GM19240 (cell line): ENCODE results near the gene ABCC10.
"Not testable (repeated sequence)": the region's sequence is repeated elsewhere in the genome, so short reads cannot be mapped to it uniquely, and the experiment has no call there.

Experiments used
- DNase-seq: peaks from one replicate; pipeline ENCODE4 v3.0.0; 2011; ENCODE audit warnings: low spot score; ENCODE audit not compliant: insufficient read length

Gene ABCC10

GRCh38 chr6:43442935-43443334 lies 15.6 kb downstream of the ABCC10 start:
- DNase-seq, result no peak

GRCh38 chr6:43444036-43444435 lies 16.7 kb downstream of the ABCC10 start:
- DNase-seq, result no peak

- no peak for DNase-seq
These were observed 17.2 kb downstream of the ABCC10 start for GRCh38 chr6:43444582-43444981.

- no peak for DNase-seq
These were observed 18.2 kb downstream of the ABCC10 start for GRCh38 chr6:43445576-43445975.

GRCh38 chr6:43447604-43448003 lies 20.3 kb downstream of the ABCC10 start:
- DNase-seq, result no peak

GRCh38 chr6:43448916-43449315 lies 21.6 kb downstream of the ABCC10 start:
- no peak for DNase-seq

GRCh38 chr6:43450699-43451131 lies 23.4 kb downstream of the ABCC10 start:
- no peak for DNase-seq

- DNase-seq, result no peak
These were observed 24.0 kb downstream of the ABCC10 start for GRCh38 chr6:43451348-43451747.

- DNase-seq, result no peak
These were observed 24.6 kb downstream of the ABCC10 start for GRCh38 chr6:43451939-43452338.

GRCh38 chr6:43452896-43453295 lies 25.6 kb downstream of the ABCC10 start:
- DNase-seq, result no peak

- no peak for DNase-seq
These were observed 26.5 kb downstream of the ABCC10 start for GRCh38 chr6:43453831-43454230.

GRCh38 chr6:43454290-43454695 lies 27.0 kb downstream of the ABCC10 start:
- no peak for DNase-seq

GRCh38 chr6:43454696-43455530 lies 27.6 kb downstream of the ABCC10 start:
- peak; percentile 58 for DNase-seq

- no peak for DNase-seq
These were observed 28.4 kb downstream of the ABCC10 start, which contains the start of gene DLK2 for GRCh38 chr6:43455531-43456428. Gene DLK2, minus strand, starts transcription at chr6:43455548. Its CDS starts 723 bp downstream, at chr6:43454825.

- no peak for DNase-seq
These were observed 30.3 kb downstream of the ABCC10 start for GRCh38 chr6:43457643-43458042.

GRCh38 chr6:43458154-43458553 lies 30.8 kb downstream of the ABCC10 start:
- not testable (repeated sequence) for DNase-seq

- DNase-seq, result no peak
These were observed 32.2 kb downstream of the ABCC10 start for GRCh38 chr6:43459535-43459934.

GRCh38 chr6:43460032-43460431 lies 32.7 kb downstream of the ABCC10 start:
- DNase-seq, result no peak

GRCh38 chr6:43461936-43462335 lies 34.6 kb downstream of the ABCC10 start:
- DNase-seq, result no peak

GRCh38 chr6:43464337-43464736 lies 37.0 kb downstream of the ABCC10 start:
- DNase-seq, result no peak

- no peak for DNase-seq
These were observed 38.6 kb downstream of the ABCC10 start for GRCh38 chr6:43465948-43466347.

GRCh38 chr6:43467265-43467664 lies 39.9 kb downstream of the ABCC10 start:
- not testable (repeated sequence) for DNase-seq
